A172 (cell line): ENCODE results near the gene PCGF3. TPM values are rescaled to one million over a fixed set of nuclear protein-coding genes. Genes with fewer than 3 reads are reported as not detected.
"Not testable (repeated sequence)": the region's sequence is repeated elsewhere in the genome, so short reads cannot be mapped to it uniquely, and the experiment has no call there.

Source experiments
- DNase-seq: peaks from one replicate; pipeline ENCODE4 v3.0.0-alpha.2; 2015; ENCODE audit warnings: low spot score
- total RNA-seq: library from RNA; depleted of rRNA; stranded (reverse); fragments of >200 nt; shearing (Covaris generic); gene quantifications from 2 replicates; pipeline ENCODE4 v1.2.3, GENCODE V29; 2014

PCGF3 gene
- total RNA-seq, 1 experiment from 2014 or later, result 56.3 TPM

DNA sequence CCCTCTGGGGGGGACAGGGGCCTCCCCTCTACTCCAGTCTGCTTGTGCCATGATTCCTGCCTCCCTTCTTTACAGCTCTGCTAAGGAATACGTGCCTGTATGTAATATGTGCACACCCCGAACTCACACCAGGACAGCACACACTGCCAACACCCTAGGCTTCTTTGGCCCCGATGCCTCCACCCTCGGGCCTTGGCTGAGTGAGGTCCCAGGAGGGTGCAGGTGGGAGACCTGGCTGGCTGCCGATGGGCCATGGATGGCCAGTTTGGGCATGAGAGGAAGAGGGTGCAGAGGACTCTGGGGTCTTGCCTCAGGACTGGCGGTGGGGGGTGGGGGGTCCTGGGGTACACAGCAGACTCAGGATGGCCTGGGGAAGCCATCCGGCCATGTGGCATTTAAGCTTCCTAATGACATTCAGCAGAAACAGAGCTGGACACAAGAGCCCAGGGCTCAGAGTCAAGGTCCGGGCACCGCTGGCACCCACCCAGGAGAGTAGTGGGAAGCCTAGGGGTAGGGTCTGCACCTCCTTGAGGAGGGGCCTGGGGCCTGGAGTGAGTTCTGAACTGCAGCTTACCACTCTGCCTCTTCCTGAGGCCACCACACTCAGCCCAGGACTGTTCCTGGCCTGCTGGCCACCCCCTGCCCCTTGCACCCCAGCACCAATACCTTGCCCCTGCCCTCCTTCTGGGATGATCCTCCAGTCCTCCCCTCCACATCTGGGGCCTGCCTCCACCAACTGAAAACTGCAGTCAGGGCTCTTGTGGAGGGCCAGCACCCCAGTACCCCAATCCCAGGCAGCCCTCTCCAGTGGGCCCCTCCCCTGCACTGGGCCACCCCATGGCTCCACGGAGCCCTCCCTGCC lies 2.1 kb upstream of the PCGF3 start:
- DNase-seq, result no peak

GRCh38 chr4:704198-704891 lies 1.3 kb upstream of the PCGF3 start:
- DNase-seq, result no peak

DNA sequence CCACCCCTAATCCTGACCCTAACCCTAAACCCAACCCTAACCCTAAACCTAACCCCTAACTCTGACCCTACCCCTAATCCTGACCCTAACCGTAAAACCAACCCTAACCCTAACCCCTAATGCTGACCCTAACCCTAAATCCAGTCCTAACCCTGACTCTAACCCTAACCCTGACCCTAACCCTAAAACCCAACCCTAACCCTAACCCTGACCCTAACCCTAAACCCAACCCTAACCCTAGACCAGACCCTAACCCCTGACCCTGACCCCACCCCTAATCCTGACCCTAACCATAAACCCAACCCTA lies 708 bp upstream of the PCGF3 start:
- DNase-seq, result no peak

DNA sequence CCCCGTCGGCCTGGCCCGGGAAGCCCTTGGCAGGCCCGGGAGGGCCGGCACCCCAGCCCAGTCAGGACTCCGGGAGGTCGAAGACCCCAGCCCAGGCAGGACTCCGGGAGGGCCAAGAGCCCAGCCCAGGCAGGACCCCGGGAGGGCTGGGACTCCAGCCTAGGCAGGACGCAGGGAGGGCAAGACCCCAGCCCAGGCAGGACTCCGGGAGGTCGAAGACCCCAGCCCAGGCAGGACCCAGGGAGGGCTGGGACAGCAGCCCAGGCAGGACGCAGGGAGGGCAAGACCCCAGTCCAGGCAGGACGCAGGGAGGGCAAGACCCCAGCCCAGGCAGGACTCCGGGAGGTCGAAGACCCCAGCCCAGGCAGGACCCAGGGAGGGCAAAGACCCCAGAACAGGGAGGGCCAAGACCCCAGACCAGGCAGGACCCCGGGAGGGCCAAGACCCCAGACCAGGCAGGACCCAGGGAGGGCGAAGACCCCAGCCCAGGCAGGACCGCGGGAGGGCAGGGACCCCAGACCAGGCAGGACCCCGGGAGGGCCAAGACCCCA lies 526 bp downstream of the PCGF3 start:
- not testable (repeated sequence) for DNase-seq

DNA sequence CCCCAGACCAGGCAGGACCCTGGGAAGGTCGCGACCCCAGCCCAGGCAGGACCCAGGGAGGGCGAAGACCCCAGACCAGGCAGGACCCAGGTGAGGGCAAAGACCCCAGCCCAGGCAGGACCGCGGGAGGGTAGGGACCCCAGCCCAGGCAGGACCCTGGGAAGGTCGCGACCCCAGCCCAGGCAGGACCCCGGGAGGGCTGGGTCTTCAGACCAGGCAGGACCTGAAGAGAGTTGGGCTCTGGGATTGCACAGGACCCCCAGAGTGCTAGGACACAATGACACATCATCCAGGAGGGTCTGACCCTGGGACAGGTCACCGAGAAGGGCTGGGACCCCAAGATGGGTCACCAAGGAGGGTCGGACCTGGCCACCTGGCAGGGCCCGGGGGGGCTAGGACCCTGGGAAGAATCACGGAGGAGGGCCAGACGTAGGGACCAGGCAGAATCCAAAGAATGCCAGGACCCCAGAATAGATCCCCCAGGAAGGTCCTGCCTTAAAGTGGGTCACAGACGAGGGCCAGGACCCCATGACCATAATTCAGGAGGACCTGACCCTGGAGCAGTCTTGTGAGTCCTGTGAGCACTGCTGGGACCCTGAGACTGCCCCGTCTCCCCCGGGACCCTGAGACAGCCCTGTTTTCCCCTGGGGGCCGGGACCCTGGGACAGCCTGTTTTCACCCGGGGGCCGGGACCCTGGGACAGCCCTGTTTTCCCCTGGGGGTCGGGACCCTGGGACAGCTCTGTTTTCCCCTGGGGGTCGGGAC lies 1.4 kb downstream of the PCGF3 start:
- DNase-seq, result no peak

GRCh38 chr4:707929-708630 lies 2.4 kb downstream of the PCGF3 start:
- no peak for DNase-seq

GRCh38 chr4:708631-708933 lies 3.0 kb downstream of the PCGF3 start:
- DNase-seq, result no peak

- no peak for DNase-seq
Measured at GRCh38 chr4:709348-709747, 3.7 kb downstream of the PCGF3 start.

- DNase-seq, result no peak
Measured at GRCh38 chr4:710116-710515, 4.5 kb downstream of the PCGF3 start.

GRCh38 chr4:710916-711315 lies 5.3 kb downstream of the PCGF3 start:
- DNase-seq, result no peak

DNA sequence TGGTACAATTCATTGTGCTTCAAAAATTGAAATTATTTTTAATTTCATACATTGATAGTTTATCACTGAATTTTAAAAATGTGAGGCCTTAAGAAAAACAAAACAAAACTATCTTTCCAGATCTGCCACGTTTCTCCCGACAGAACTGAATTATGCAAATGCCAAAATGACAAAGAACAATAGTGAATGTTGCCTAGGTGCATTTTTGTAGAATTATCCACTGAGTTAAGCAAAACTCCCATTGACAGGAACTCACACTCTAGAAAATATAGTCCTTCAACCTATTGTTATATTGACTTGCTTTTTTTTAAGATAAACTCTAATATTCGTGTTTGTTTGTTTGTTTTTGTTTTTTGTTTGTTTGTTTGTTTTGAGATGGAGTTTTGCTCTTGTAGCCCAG lies 6.5 kb downstream of the PCGF3 start:
- no peak for DNase-seq

- no peak for DNase-seq
Measured at GRCh38 chr4:712916-713632, 7.4 kb downstream of the PCGF3 start.

- no peak for DNase-seq
Measured at GRCh38 chr4:714087-714486, 8.5 kb downstream of the PCGF3 start.

DNA sequence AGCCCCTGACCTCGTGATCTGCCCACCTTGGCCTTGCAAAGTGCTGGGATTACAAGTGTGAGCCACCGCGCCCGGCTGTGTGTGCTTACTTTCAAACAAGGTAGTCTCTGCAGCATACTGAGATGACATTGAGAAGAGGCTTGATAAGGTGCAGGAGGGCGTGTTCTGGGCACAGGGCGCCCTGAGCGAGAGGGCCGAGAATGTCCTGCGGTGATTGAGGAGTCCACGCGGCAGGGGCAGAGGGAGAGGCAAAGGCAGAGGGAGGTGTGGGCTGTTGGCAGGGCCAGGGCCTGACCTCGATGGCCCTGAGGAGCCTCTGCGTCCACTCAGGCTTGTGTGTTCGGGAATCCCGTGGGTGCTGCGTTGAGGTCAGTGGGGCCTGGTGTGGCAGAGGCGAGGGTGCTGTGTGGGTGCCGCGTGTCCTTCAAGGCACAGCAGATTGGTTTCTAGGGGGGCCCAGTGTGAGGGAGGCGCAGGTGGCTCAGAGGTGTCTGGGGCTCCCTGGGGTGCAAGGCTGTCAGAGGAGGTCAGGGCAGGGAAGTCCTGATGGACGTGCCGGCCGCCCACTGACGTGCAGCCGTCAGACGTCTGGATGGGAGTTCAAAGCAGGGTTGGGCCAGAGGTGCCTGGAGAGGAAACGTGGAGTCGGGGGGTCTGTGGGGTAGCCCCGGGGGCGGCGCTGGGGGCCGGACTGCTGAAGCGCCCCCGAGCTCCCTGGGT lies 12.1 kb downstream of the PCGF3 start:
- DNase-seq, result no peak

GRCh38 chr4:718460-718859 lies 12.8 kb downstream of the PCGF3 start:
- DNase-seq, result no peak

DNA sequence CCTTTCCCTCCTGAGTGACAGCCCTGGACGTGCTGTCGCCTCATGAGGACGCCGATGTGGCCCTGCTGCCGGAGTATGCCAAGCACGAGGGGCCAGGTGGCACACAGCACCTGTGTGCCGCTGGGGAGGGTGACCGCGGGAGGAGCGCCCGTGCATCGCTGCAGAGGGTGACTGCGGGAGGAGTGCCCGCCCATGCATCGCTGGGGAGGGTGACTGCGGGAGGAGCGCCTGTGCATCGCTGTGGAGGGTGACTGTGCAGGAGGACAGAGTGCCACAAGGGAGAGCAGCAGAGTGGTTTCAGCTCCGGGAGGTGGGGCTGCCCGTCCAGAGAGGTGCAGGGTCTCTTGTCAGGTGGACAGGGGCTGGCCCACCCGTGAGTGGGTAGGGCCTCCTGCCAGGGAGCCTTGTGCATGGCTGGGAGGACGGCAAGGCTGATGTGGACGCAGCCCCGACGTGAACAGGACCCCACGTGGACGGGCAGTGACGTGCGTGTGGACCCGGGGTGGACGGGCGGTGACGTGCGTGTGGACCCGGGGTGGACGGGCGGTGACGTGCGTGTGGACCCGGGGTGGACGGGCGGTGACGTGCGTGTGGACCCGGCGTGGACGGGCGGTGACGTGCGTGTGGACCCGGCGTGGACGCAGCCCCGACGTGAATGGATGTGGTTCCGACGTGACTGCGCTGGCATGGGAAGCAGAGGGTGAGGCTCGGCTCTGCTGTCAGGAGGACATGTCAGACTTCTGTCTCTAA lies 14.7 kb downstream of the PCGF3 start:
- no peak for DNase-seq

DNA sequence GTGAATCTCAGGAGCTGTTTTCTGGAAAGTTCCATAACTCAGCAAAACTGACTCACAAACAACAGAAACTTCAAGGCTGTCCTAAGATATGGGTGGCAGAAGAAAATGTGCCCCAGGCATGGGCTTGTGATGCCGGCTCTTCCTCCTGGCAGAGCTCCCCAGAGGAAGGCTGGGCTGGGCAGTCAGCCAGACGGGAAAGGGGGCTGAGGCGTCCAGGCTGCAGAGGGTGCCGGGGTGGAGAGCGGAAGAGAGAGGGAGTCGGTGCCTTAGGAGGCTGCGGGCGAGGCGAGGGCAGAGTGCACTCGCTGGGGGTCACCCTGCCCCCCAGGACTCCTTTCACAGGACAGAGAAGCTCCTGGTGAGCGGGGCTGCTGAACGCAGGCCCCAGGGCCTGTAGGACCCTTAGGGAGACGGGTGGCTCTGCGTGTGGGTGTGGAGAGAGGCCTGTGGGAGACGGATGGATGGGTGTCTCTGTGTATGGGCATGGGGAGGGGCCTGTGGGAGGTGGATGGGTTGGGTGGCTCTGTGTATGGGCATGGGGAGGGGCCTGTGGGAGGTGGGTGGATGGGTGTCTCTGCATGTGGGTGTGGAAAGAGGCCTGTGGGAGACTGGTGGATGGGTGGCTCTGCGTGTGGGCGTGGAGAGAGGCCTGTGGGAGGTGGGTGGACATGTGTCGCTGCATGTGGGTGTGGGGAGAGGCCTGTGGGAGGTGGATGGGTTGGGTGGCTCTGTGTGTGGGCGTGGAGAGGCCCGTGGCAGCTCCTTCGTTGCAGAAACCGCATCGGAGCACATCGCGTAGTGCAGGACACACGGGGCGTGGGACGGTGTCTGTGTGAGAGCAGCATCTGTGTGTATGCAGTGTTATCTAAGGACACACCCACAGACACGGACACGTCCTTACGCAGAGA lies 15.9 kb downstream of the PCGF3 start:
- no peak for DNase-seq

DNA sequence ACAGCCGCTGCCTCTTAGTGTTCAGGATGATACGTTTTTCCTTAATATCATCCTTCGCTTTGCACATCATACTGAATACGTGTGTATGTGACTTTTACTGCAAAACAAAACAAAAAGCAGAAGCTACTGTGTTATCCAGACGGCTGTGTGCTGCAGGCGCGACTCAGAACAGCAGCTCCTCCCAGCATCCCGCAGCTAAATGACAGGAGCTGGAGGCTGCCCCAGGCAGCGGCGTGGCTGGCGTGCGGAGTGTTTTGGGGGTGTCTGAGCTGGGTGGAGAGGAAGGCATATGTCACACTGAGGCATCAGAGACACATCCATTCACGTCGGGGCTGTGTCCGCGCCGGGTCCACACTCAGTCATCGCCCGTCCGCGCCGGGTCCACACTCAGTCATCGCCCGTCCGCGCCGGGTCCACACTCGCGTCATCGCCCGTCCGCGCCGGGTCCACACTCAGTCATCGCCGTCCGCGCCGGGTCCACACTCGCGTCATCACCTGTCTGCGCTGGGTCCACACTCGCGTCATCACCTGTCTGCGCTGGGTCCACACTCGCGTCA lies 16.6 kb downstream of the PCGF3 start:
- DNase-seq, result no peak
